Stimulated activated CD8-positive, alpha-beta memory T cell treated with anti-CD3 and anti-CD28 coated beads, Interleukin-12 subunit alpha, Interleukin-12 subunit beta, amount 100 ng/mL, for 4 hours (primary cell): ENCODE measurements around the gene RAB9A.
"Not testable (repeated sequence)": the region's sequence is repeated elsewhere in the genome, so short reads cannot be mapped to it uniquely, and the experiment has no call there.

Experiments used
- DNase-seq: peaks from one replicate; pipeline ENCODE4 v3.0.0-alpha.2; 2020; ENCODE audit warnings: low read depth

The RAB9A gene

DNA sequence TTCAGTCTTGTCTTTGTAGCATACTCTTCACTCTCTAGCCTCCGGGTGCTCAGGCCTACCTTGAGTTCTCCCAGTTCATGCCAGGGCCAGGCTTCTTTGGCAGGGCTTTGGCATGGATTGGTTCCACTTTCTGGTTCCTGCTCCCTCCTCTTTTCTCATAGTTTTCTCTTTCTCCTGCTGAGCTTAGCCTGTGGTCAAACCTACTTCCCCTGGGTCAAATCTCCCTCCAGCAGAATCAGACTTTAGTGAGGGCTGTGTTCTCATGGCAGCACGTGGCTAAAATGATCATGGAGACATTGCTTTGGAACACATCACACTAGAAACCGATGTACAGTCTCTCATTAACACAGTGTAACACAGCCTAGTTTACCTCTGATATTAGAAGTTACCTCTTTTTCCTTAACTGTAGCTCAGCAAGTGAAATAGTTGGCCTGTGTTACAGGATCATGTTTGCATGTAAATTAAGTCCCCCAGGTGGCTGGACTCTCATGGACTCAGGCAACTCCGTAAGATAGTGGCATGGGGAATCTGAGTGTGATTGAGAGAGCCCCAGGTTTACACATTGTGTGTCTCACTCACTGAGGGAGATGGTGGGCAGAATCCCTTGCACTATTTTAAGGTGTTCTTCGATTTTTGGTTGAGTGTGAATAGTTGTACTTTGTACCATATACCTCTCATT lies 13.3 kb downstream of the RAB9A start:
- no peak for DNase-seq

DNA sequence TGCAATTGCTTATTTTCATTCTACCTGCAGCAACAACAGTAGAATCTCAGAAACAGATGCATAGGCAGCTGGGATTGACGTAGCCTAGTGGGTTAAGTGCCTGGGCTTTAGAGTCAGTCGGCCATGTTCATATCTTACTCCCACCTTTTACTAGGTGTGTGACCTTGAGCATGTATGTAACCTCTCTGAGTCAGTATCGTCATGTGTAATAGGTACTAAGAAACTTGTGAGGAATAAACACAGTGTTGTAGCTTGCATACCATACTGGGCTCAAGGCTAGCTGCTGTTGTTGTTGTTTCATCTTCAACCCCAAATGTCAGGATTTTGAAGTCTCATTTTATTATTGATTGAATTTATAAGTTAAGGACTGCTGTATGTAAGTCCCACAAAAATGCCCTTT lies 14.2 kb downstream of the RAB9A start:
- DNase-seq: no peak

- DNase-seq: no peak
Measured at GRCh38 chrX:13703589-13703988, 14.7 kb downstream of the RAB9A start.

DNA sequence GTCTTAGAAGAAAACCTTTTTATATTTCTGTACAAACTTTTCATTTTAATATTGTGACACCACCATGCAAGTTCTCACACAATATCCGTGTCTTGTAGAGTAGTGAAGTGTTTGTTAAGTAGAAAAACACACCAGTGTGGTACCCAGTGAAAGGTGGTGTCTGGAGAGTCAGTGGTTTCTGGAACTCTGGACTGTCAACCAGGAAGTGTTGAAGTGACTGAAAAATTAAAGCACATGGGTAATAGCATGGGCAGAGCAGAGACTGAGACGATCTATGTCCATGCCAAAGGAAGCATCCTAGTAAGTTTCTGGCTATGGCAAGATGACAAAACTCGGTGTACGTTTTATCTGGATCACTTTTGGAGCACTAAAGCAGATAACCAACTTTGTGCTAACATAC lies 22.2 kb downstream of the RAB9A start:
- DNase-seq: no peak

DNA sequence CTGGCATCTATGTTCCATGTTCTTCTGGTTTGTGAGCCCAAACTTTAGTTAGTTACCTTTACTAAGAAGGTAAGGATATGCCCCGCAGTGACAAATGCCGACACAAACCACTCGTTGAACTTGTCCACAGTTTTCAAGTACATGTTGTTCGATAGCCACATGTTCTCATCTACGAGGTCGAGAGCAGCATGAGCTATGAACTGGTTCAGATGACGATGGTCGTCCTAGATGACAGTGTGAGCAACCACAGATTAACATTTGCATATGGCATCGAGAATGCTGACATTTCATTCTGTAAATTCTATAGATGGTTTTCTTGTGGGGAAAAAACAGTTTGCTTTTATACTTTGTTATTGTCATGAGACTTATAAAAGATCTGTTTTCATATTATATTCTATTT lies 27.5 kb downstream of the RAB9A start:
- no peak for DNase-seq

- DNase-seq: no peak
Measured at GRCh38 chrX:13716905-13717304, 28.0 kb downstream of the RAB9A start.

GRCh38 chrX:13717700-13718472 lies 29.0 kb downstream of the RAB9A start:
- no peak for DNase-seq

- no peak for DNase-seq
Measured at GRCh38 chrX:13719192-13719856, 30.4 kb downstream of the RAB9A start.

- DNase-seq: no peak
Measured at GRCh38 chrX:13721371-13721770, 32.4 kb downstream of the RAB9A start.

DNA sequence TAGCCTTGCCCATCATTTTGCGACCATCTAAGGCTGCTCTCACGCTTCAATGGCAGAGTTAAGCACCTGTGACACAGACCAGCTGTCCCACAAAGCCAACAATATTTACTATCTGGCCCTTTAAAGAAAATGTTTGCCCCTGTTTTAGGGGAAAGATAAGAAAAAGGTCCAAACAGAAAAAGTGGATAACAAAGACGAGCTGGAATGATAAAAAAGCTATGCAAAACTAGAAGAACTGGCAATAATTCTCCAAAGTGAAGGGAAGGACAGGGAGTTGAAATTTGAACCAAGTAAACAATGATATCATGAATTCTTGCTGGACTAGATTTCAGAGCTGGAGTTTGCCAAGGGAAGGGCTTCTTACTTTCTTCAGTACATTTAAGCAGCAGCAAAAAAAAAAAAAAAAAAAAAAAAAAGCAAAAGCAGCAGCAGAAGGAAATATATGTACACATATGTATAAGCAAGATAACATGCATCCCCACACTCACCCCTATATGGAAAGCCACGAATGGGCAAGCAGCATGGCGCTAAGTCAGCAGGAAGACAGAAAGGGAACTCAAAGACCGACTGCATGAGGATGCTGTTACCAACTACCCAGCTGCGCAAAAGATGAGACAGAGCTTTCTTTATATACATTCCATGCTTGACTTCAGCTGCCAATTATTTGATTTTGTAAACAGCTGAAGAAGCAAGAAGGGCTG lies 33.0 kb downstream of the RAB9A start:
- no peak for DNase-seq

DNA sequence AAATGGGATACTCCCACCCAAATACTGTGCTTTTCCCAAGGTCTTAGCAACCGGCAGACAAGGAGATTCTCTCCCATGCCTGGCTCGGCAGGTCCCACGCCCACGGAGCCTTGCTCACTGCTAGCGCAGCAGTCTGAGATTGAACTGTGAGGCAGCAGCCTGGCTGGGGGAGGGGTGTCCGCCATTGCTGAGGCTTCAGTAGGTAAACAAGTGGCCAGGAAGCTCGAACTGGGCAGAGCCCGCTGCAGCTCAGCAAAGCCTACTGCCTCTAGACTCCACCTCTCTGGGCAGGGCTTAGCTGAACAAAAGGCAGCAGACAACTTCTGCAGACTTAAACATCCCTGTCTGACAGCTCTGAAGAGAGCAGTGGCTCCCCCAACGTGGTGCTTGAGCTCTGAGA lies 36.0 kb downstream of the RAB9A start:
- not testable (repeated sequence) for DNase-seq

DNA sequence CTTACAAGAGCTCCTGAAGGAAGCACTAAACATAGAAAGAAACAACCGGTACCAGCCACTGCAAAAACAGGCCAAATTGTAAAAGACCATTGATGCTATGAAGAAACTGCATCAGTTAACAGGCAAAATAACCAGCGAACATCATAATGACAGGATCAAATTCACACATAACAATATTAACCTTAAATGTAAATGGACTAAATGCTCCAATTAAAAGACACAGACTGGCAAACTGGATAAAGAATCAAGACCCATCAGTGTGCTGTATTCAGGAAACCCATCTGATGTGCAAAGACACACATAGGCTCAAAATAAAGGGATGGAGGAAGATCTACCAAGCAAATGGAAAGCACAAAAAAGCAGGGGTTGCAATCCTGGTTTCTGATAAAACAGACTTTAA lies 37.7 kb downstream of the RAB9A start:
- DNase-seq: not testable (repeated sequence)

DNA sequence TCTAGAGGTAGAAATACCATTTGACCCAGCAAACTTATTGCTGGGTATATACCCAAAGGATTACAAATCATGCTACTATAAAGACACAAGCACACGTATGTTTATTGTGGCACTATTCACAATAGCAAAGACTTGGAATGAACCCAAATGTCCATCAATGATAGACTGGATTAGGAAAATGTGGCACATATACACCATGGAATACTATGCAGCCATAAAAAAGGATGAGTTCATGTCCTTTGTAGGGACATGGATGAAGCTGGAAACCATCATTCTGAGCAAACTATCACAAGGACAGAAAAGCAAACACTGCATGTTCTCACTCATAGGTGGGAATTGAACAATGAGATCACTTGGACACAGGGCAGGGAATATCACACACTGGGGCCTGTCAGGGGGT lies 41.6 kb downstream of the RAB9A start:
- not testable (repeated sequence) for DNase-seq

- DNase-seq: no peak
Measured at GRCh38 chrX:13732246-13733067, 43.5 kb downstream of the RAB9A start.

DNA sequence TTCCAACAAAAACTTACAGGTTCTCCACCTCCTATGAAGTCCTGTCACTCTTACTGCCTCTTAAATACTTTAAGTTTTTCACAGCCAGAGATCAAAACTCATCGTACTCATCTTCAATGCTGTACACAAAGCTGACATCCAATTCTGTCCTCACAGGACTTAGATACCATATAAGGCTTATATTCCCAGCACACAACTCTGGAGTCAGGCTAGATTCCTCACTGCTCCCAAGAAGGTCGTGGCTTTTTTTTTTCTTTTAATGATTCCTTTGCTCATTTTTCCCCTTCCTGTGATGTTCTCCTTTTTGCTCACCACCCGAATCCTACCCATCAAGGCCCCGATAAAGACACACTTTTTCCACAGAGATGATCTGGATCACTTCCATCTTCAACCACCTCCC lies 44.6 kb downstream of the RAB9A start:
- DNase-seq: no peak

DNA sequence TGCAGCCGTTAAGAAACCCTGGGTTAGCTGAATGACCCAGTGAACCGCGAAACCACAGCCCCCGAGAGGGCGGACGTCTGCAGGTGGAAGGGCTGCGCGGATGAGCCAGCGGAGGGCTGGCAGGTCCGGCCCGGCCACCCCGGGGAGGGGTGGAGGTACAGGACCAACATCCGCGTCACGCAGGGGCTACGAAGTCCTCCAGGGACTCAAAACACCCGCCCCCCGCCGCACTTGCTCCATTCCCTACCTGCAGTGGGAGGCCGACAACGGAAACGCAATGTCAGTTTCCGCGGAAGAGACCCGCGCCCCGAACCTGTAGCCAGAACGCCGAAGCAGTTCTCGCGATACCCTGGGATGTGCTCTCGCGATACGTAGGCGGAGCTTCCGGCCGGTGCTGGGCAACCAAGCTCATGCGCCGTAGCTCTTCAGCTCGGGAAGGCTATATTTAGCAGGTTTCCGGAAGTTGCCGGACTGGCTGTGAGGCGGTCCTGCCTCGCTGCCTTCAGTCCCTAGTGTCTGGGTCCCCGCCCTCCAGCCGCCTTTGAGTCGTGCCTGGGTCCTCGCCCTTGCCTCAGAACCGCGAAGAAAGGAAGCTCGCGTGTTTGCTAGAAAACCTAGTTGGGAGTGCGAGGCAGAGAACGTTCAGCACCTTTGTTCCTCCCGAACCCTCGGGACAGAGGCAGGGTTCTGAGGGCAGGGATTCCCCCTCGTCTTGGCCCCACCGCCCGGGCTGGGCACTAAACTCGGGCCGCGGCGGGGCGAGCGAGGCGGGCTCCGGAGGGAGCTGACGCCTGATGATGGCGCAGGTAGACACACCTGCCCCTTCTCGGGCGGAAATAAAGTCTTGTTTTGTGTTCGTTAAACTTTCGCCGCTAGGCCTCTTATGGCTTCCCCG lies 45.6 kb downstream of the RAB9A start, which contains the start of the genes OFD1 and TRAPPC2:
Gene OFD1 (plus strand): TSS at position 471 of the 895 bp plus-strand sequence. CDS start 324 bp downstream, at position 795.
Gene TRAPPC2 (minus strand): TSS at position 343 of the 895 bp plus-strand sequence. CDS start 14,657 bp downstream, outside the sequence.
- DNase-seq: peak; percentile 81

DNA sequence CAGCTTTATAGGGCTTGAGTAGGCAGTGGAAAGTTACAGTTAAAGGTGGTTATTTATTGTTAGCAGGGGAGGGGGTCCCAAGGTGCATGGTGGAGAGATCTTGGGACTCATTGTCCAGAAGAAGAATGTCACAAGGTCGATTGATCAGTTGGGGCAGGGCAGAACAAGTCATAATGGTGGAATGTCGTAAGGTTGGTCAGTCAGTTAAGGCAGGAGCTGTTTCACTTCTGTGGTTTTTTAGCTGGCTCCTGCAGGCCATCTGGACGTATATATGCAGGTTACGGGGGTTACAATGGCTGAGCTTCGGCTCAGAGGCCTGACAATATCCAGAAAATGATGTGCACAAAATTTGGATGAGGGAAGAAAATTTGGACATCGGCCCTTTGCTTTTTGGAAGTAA lies 52.8 kb downstream of the RAB9A start:
- no peak for DNase-seq

DNA sequence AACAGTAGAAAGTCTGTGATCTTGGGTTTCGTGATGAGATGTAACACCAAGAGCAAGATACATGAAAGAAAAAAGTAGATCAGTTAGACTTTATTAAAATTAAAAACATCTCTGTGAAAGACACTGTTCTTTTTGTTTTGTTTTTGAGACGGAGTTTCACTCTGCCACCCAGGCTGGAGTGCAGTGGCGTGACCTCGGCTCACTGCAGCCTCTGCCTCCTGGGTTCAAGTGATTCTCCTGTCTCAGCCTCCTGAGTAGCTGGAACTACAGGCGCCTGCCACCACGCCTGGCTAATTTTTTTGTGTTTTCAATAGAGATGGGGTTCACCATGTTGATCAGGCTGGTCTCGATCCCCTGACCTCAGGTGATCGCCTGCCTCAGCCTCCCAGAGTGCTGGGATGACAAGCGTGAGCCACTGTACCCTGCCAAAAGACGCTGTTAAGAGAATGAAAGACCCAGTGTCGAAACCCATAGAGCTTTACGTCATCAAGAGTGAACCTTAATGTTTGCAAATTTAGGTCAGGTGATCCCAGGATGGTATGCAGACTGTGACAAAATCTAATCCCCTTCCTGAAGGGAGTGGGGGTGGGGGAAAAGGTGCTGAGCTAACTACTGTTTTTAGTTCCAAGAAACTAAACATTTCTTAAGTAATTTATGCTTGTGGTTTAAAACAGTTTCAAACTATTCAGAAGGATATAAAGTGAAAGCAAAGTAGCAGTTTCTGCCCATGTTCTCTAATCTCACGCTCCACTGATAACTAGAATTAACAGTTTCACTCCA lies 53.7 kb downstream of the RAB9A start:
- DNase-seq: no peak

GRCh38 chrX:13747836-13748235 lies 58.9 kb downstream of the RAB9A start:
- no peak for DNase-seq

DNA sequence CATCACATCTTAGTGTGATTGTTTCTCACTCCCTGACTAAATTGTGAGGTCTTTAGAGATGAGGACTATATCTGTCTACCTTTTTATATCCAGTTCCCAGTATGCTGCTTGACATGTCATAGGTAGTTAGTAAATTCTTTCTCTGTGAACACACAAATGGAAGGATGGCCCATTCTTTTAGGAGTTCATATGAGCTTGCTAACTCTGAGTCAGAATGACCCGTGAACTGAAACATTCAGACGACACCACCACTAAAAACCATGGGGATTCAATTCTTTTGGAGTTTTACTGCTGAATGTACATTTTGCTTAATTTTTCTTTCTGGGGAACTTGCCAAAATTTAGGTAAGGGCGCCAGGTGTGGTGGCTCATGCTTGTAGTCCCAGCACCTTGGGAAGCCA lies 59.6 kb downstream of the RAB9A start:
- no peak for DNase-seq
